HepG2 (cell line): ENCODE results near the gene ISG20L2. TPM values are rescaled to one million over a fixed set of nuclear protein-coding genes. Genes with fewer than 3 reads are reported as not detected.

Experiments used
- ATAC-seq: fragments of 200-7000 bp; cut with Tn5 transposase; 3 replicates; pipeline ENCODE4 v1.9.1; 2020; ENCODE audit warnings: mild to moderate bottlenecking, moderate library complexity
- BruUV-seq: library from RNA; stranded (reverse); fragments of 400-500 nt; replicated peaks from 2 replicates; lab custom pipeline; 2021; lab: Mats Ljungman, UMichigan
- CTCF ChIA-PET: fragments of 300-600 bp; formaldehyde crosslinking; extraction: SDS; loops from one replicate; lab custom pipeline; 2021; ENCODE audit warnings: low total read pairs, inconsistent platforms, low intra/inter-chr PET ratio; lab: Yijun Ruan, JAX
- POLR2A ChIA-PET: fragments of 350-600 bp; sonication (Branson Sonifier 250); formaldehyde crosslinking; loops from one replicate; lab custom pipeline; 2020; ENCODE audit warnings: antibody characterized with exemption, inconsistent platforms; lab: Yijun Ruan, JAX
- DNase-seq: peaks from one replicate; pipeline ENCODE4 v3.0.0-alpha.2; 2015; ENCODE audit warnings: low spot score
- FAIRE-seq: peaks from 3 replicates; lab custom pipeline; 2011; peaks lifted over from hg19 to GRCh38; lab: Jason Lieb, UNC
- H2AFZ ChIP-seq: one replicate; pipeline ENCODE4 v1.6.1; 2011; ENCODE audit warnings: low read length, inconsistent platforms
- H3K27ac ChIP-seq: fragments of 300-600 bp; 3 replicates; pipeline ENCODE4 v1.8.0; 2011; ENCODE audit warnings: mixed run types, mild to moderate bottlenecking, mixed read lengths, low read length, inconsistent platforms; ENCODE audit not compliant: insufficient read depth; ENCODE audit errors: extremely low read length
- H3K27me3 ChIP-seq, 2 experiments: fragments of 200-600 bp in 1 of 2; 2 replicates in 1 of 2; 3 replicates in 1 of 2; pipeline versions ENCODE4 v1.6.0 to v1.8.0; 2011; ENCODE audit warnings: low read length in 2 of 2, mild to moderate bottlenecking in 2 of 2, moderate library complexity in 2 of 2, inconsistent platforms in 1 of 2; ENCODE audit not compliant: insufficient read depth in 2 of 2, control insufficient read depth in 1 of 2
- H3K36me3 ChIP-seq, 2 experiments: fragments of 200-600 bp in 1 of 2; replicated peaks in 1 of 2; 2 replicates in 1 of 2; 3 replicates in 1 of 2; pipeline versions ENCODE4 v1.5.1 to v1.8.0; 2011; ENCODE audit warnings: low read length in 2 of 2, inconsistent platforms in 1 of 2; ENCODE audit not compliant: insufficient read depth in 2 of 2, control insufficient read depth in 1 of 2
- H3K4me1 ChIP-seq: 2 replicates; pipeline ENCODE4 v1.5.1; 2012; ENCODE audit warnings: low read length, inconsistent platforms; ENCODE audit not compliant: insufficient read depth
- H3K4me2 ChIP-seq: 2 replicates; pipeline ENCODE4 v1.6.0; 2011; ENCODE audit warnings: low read depth, low read length, inconsistent platforms
- H3K4me3 ChIP-seq, 3 experiments: fragments of 200-600 bp in 1 of 3; sonication (generic), shearing (Covaris generic) in 1 of 3; replicated peaks in 1 of 3; 2 replicates each; pipeline ENCODE4 v1.5.1; 2011 to 2016; ENCODE audit warnings: low read length in 3 of 3, inconsistent platforms in 2 of 3, low read depth in 2 of 3, mild to moderate bottlenecking in 2 of 3, control low read depth in 1 of 3, mixed read lengths in 1 of 3; ENCODE audit not compliant: insufficient read depth in 1 of 3
- H3K79me2 ChIP-seq: one replicate; pipeline ENCODE4 v1.6.1; 2011; ENCODE audit warnings: low read length, inconsistent platforms; ENCODE audit not compliant: insufficient read depth
- H3K9ac ChIP-seq: 2 replicates; pipeline ENCODE4 v1.6.0; 2011; ENCODE audit warnings: mild to moderate bottlenecking, low read depth, low read length, inconsistent platforms; ENCODE audit not compliant: insufficient read depth
- H3K9me3 ChIP-seq: 2 replicates; pipeline ENCODE4 v1.5.1; 2012; ENCODE audit warnings: mild to moderate bottlenecking, low read length
- H4K20me1 ChIP-seq: 2 replicates; pipeline ENCODE4 v1.6.0; 2011; ENCODE audit warnings: inconsistent platforms, mild to moderate bottlenecking, low read length, moderate library complexity; ENCODE audit not compliant: insufficient read depth
- FIP1L1 ChIP-seq: fragments of 200-400 bp; formaldehyde crosslinking; IDR thresholded peaks from 2 replicates; pipeline ENCODE4 v1.6.1; 2018; ENCODE audit warnings: low read depth, mild to moderate bottlenecking, low read length, moderate library complexity, borderline replicate concordance; ENCODE audit not compliant: insufficient read depth
- HNRNPL ChIP-seq: fragments of 200-400 bp; formaldehyde crosslinking; IDR thresholded peaks from 2 replicates; pipeline ENCODE4 v1.6.1; 2017; ENCODE audit warnings: mild to moderate bottlenecking, low read depth, low read length
- SMAD3 ChIP-seq: sonication (generic); formaldehyde crosslinking; IDR thresholded peaks from 2 replicates; pipeline ENCODE4 v1.4.0; 2020; ENCODE audit warnings: missing genetic modification reagents
- ZNF263 ChIP-seq: sonication (generic); formaldehyde crosslinking; IDR thresholded peaks from 2 replicates; pipeline ENCODE4 v1.4.0; 2020; ENCODE audit warnings: missing genetic modification reagents
- WGBS: methylation state at CpG from one replicate; pipeline ENCODE4 v1.1.6; 2017; ENCODE audit warnings: low lambda C conversion rate; 5-methylcytosine and 5-hydroxymethylcytosine counted together
- in situ Hi-C: cut with HindIII; loops from 2 replicates; pipeline ENCODE4 v1.10.0; 2017; ENCODE audit warnings: low pct_unique_long_range_greater_than_20kb; ENCODE audit not compliant: extremely low pct_ligation_motif_present
- intact Hi-C: fragments of 100-400 bp; cut with micrococcal nuclease; formaldehyde crosslinking; loops from one replicate; pipeline ENCODE4 v1.10.0; 2022; ENCODE audit not compliant: unreplicated experiment
- polyA plus RNA-seq, 8 experiments: library from polyadenylated mRNA; depleted of rRNA in 3 of 8; stranded (reverse) in 7 of 8; unstranded in 1 of 8; fragments of >200 nt; fragmentation: Illumina TruSeq in 4 of 8; extraction: Trizol in 4 of 8; gene quantifications; 2 replicates each; pipeline versions ENCODE4 v1.2.1 to v1.2.3, GENCODE V29; 2011 to 2016; ENCODE audit warnings: low read depth in 4 of 8, missing spikeins in 1 of 8, mixed read lengths in 1 of 8; ENCODE audit not compliant: insufficient read depth in 1 of 8
- total RNA-seq, 5 experiments: library from RNA; depleted of rRNA; stranded (reverse); fragments of >200 nt; fragmentation: Illumina TruSeq; extraction: Trizol; gene quantifications; 2 replicates each; pipeline ENCODE4 v1.2.3, GENCODE V29; 2016; ENCODE audit warnings: low read depth in 1 of 5

Gene ISG20L2
- total and polyA plus RNA-seq, 2 of the 13 experiments (the other 11 are each of a cell fraction or from before 2014, with no cell fraction given): 19.8 to 21.3 TPM

DNA sequence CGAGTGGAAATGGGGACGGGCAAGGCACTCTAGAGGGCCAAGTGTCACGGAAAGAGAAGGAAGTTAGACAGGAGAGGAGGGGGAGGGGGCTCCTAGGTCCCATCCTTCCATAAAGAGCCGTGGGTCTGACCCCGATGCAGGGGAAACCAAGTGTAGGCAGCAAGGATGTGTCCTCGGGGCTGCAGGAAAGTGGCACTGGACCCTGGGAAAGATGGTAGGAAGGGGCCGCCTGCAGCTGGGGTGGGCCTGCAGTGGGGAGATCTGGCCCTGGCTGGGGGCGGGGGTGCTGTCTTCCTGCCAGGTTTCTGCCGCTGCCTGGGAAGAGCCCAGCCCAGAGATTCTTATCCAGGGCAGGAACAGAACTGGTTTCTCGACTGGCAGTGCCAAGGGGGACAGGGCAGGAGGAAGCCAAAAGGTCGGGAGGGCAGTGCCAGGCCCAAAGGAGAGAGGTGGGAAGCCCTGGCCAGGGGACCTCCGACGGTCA, 36.1 kb downstream of the ISG20L2 start:
- Histone ChIP-seq H3K79me2 (no peaks in the 10 kb centered on the region), H3K4me2 (no peak overlapping the region), H3K9ac (no peak overlapping the region), H3K4me3 (no peak overlapping the region), H3K4me1 (peaks cover 44% of the 10 kb centered on the region), H4K20me1 (no peaks in the 10 kb centered on the region), H3K27ac (no peak overlapping the region), H2AFZ (no peak overlapping the region), H3K9me3 (no peaks in the 10 kb centered on the region), H3K36me3 (no peaks in the 10 kb centered on the region), H3K27me3 (peaks cover 14 to 53% of the 10 kb centered on the region in 2 experiments)
- ChIA-PET POLR2A (interaction anchor here (1.5 to 2.0 kb wide), 2 partner anchors 14 to 36 kb away, joined by 3 to 5 read pairs; partner anchors contain the start of genes ISG20L2 and METTL25B), CTCF (interaction anchor here (0.7 kb wide), 1 partner anchor 14 kb away, joined by 3 read pairs; no protein-coding TSS in a partner anchor)
- intact Hi-C loops (no loop called here), in situ Hi-C loops (loop anchor here (10.0 kb wide), 2 partner anchors 172 to 232 kb away; partner anchors contain the start of genes LRRC71 and NTRK1)
- no TSS peak for BruUV-seq
- FAIRE-seq: no peak
- TF ChIP-seq SMAD3 (CRISPR knock-in tag) (no peak), HNRNPL (0 out of 2 replicates have a peak, but pooled peaks have one; percentile 28)
- WGBS: 16% methylated on average over 11 of the region's 13 CpGs
- no peak for DNase-seq
- ATAC-seq: no peak

DNA sequence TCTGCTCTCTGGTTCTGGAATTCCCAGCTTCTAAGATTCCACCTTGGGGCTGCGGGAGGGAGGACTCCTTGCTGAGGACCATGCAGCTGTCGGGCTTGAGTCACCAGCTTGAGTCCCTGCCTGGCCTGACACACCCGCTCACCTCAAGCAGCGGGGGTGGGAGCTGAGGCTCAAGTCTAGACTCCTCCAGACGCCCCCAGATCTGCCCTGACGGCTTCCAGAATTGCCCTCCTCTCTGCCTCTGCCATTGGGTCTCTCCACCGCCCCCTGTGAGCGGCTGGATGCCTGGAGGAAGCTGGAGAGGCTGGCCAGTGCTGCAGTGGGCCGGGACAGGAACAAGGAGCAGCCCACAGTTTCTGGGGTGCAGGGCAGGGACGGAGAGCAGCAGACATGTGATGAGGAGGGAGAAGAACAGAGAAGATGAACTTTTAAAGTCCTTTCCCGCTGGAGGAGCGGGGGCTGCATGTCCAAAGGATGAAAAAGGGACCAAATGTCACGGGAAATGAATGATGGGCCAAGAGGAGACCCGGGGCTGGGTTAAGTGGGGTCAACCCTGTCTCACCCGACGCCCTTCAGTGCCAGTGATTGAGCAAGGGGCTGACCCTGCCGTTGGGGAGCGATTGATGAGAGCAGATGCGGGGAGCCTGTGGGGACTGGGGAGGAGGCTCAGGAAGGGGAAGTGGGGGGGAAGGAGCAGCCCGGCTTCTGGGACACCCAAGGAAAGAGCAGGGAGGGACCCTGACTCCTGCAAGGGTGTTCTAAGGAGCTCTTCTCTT, 36.7 kb downstream of the ISG20L2 start:
- ChIA-PET CTCF (interaction anchor here (4.7 kb wide), 1 partner anchor 34 kb away, joined by 119 read pairs; the partner anchor contains the start of genes ISG20L2 and METTL25B), POLR2A (interaction anchor here (0.7 to 2.0 kb wide), 3 partner anchors 15 to 37 kb away, joined by 3 to 5 read pairs (median 5); partner anchors contain the start of genes ISG20L2 and METTL25B)
- Histone ChIP-seq H4K20me1 (no peaks in the 10 kb centered on the region), H3K36me3 (no peaks in the 10 kb centered on the region), H3K27me3 (peaks cover 14 to 47% of the 10 kb centered on the region in 2 experiments), H3K9me3 (no peaks in the 10 kb centered on the region), H3K27ac (no peak overlapping the region), H3K4me1 (peaks cover 40% of the 10 kb centered on the region), H2AFZ (no peak overlapping the region), H3K9ac (no peak overlapping the region), H3K4me2 (no peak overlapping the region), H3K4me3 (no peak overlapping the region), H3K79me2 (no peaks in the 10 kb centered on the region)
- ATAC-seq: peak; percentile 23
- TF ChIP-seq FIP1L1 (no peak), ZNF263 (CRISPR knock-in tag) (peak; percentile 77)
- no peak for FAIRE-seq
- in situ Hi-C loops (loop anchor here (10.0 kb wide), 2 partner anchors 173 to 233 kb away; partner anchors contain the start of genes LRRC71 and NTRK1), intact Hi-C loops (no loop called here)
- 8% methylated on average over 18 of the region's 20 CpGs for WGBS
- BruUV-seq: no TSS peak
- DNase-seq: no peak
